HK-2 (cell line): ENCODE results near the gene ABHD17A.
"Not testable (repeated sequence)": the region's sequence is repeated elsewhere in the genome, so short reads cannot be mapped to it uniquely, and the experiment has no call there.

Experiments used
- DNase-seq: peaks from one replicate; pipeline ENCODE4 v3.0.0-alpha.2; 2018; ENCODE audit not compliant: unreplicated experiment

Gene ABHD17A

GRCh38 chr19:1881393-1882088, 3.8 kb downstream of the ABHD17A start:
- not testable (repeated sequence) for DNase-seq

- DNase-seq: no peak
Observed at GRCh38 chr19:1880611-1881392, 4.5 kb downstream of the ABHD17A start.

- DNase-seq: not testable (repeated sequence)
Observed at GRCh38 chr19:1879982-1880381, 5.3 kb downstream of the ABHD17A start.

- DNase-seq: not testable (repeated sequence)
Observed at GRCh38 chr19:1878583-1878982, 6.7 kb downstream of the ABHD17A start.

- not testable (repeated sequence) for DNase-seq
Observed at GRCh38 chr19:1877280-1877660, 8.0 kb downstream of the ABHD17A start.

GRCh38 chr19:1876496-1877279, 8.6 kb downstream of the ABHD17A start:
- DNase-seq: not testable (repeated sequence)

GRCh38 chr19:1875646-1876495, 9.4 kb downstream of the ABHD17A start:
- DNase-seq: peak; percentile 85

GRCh38 chr19:1875265-1875645, 10.0 kb downstream of the ABHD17A start:
- DNase-seq: not testable (repeated sequence)

GRCh38 chr19:1874554-1875185, 10.6 kb downstream of the ABHD17A start:
- no peak for DNase-seq

- DNase-seq: no peak
Observed at GRCh38 chr19:1873524-1874473, 11.5 kb downstream of the ABHD17A start.

- no peak for DNase-seq
Observed at GRCh38 chr19:1872807-1873523, 12.3 kb downstream of the ABHD17A start.

- no peak for DNase-seq
Observed at GRCh38 chr19:1871630-1872029, 13.7 kb downstream of the ABHD17A start.

GRCh38 chr19:1871140-1871597, 14.1 kb downstream of the ABHD17A start:
- DNase-seq: no peak

GRCh38 chr19:1868971-1869370, 16.3 kb downstream of the ABHD17A start:
- DNase-seq: no peak

GRCh38 chr19:1867349-1867724, 18.0 kb downstream of the ABHD17A start:
- no peak for DNase-seq

GRCh38 chr19:1866693-1867348, 18.5 kb downstream of the ABHD17A start:
- no peak for DNase-seq

- no peak for DNase-seq
Observed at GRCh38 chr19:1865172-1866010, 19.9 kb downstream of the ABHD17A start.
